MM.1S (cell line): ENCODE measurements around the gene LHFPL2.

ENCODE experiments used
- DNase-seq: peaks from one replicate; pipeline ENCODE4 v3.0.0-alpha.2; 2015
- H2AFZ ChIP-seq: fragments of 300-600 bp; sonication (generic); 2 replicates; pipeline ENCODE4 v1.6.0; 2016; ENCODE audit warnings: antibody characterized with exemption, low read length
- H3F3A ChIP-seq: fragments of 300-600 bp; sonication (generic); 2 replicates; pipeline ENCODE4 v1.6.1; 2016; ENCODE audit warnings: mild to moderate bottlenecking, antibody characterized with exemption, low read length, moderate library complexity, mixed read lengths; ENCODE audit not compliant: insufficient read depth
- H3K27ac ChIP-seq: fragments of 300-600 bp; sonication (generic); 2 replicates; pipeline ENCODE4 v1.5.1; 2016; ENCODE audit warnings: mild to moderate bottlenecking, low read length
- H3K27me3 ChIP-seq: fragments of 300-600 bp; sonication (generic); replicated peaks from 2 replicates; pipeline ENCODE4 v1.6.0; 2016; ENCODE audit warnings: low read length; ENCODE audit not compliant: insufficient read depth
- H3K36me3 ChIP-seq: fragments of 300-600 bp; sonication (generic); replicated peaks from 2 replicates; pipeline ENCODE4 v1.6.1; 2016; ENCODE audit warnings: mild to moderate bottlenecking, low read length, mixed read lengths; ENCODE audit not compliant: insufficient read depth
- H3K4me1 ChIP-seq: fragments of 300-600 bp; sonication (generic); 2 replicates; pipeline ENCODE4 v1.6.1; 2016; ENCODE audit warnings: low read length, mixed read lengths
- H3K4me2 ChIP-seq: fragments of 300-600 bp; sonication (generic); 2 replicates; pipeline ENCODE4 v1.6.0; 2016; ENCODE audit warnings: low read depth, low read length
- H3K4me3 ChIP-seq: fragments of 300-600 bp; sonication (generic); 2 replicates; pipeline ENCODE4 v1.5.1; 2016; ENCODE audit warnings: low read length, mixed read lengths
- H3K79me2 ChIP-seq: fragments of 300-600 bp; sonication (generic); 2 replicates; pipeline ENCODE4 v1.6.1; 2016; ENCODE audit warnings: mixed run types, low read length, mixed read lengths
- H3K9ac ChIP-seq: fragments of 300-600 bp; sonication (generic); 2 replicates; pipeline ENCODE4 v1.6.1; 2016; ENCODE audit warnings: low read length, mixed read lengths
- H3K9me2 ChIP-seq: fragments of 300-600 bp; sonication (generic); replicated peaks from 2 replicates; pipeline ENCODE4 v1.6.1; 2016; ENCODE audit warnings: mild to moderate bottlenecking, low read length, mixed read lengths; ENCODE audit not compliant: insufficient read depth
- H3K9me3 ChIP-seq: fragments of 300-600 bp; sonication (generic); replicated peaks from 2 replicates; pipeline ENCODE4 v1.6.1; 2016; ENCODE audit warnings: mild to moderate bottlenecking, low read length, mixed read lengths; ENCODE audit not compliant: insufficient read depth
- H4K20me1 ChIP-seq: fragments of 300-600 bp; sonication (generic); 2 replicates; pipeline ENCODE4 v1.6.1; 2016; ENCODE audit warnings: mild to moderate bottlenecking, low read length, moderate library complexity, mixed read lengths; ENCODE audit not compliant: insufficient read depth
- EZH2 ChIP-seq: fragments of 300-600 bp; sonication (generic); optimal IDR thresholded peaks from 2 replicates; pipeline ENCODE3; 2017; ENCODE audit warnings: low read depth, mild to moderate bottlenecking, antibody characterized with exemption, low read length, mixed read lengths
- EZH2phosphoT487 ChIP-seq: fragments of 300-600 bp; sonication (generic); IDR thresholded peaks from 2 replicates; pipeline ENCODE4 v1.6.1; 2018; ENCODE audit warnings: antibody characterized with exemption, low read length
- TF ChIP-seq, protein P1 (sequence below): fragments of 300-600 bp; sonication (generic); IDR thresholded peaks from 2 replicates; pipeline ENCODE4 v1.5.1; 2016; ENCODE audit warnings: antibody characterized with exemption, low read length, mixed read lengths

The LHFPL2 gene

DNA sequence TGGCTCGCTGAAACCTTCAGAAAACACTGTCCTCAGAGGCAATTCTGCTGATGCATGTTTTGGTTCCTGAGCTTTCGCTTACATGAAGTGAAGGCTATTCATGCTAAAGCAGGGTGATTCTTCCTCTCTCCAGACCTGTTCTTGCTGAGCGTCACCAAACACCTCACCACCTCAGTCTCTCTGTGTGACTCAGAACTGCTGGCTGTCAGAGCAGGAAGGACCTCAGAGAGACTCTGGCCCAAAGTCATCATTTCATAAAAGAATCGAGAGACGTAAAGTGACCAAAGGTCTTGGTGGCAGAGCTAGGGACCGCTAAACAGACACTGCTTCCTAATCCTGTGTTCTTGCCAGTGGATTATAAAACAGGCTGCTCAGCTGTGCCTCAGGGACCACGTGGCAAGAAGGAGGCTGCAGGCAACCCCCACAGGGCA is 73.8 kb downstream of the LHFPL2 start:
- peak; percentile 88 for DNase-seq
- H3K27me3 ChIP-seq = no peaks in the 10 kb centered on the region
- TF ChIP-seq, protein P1, sequence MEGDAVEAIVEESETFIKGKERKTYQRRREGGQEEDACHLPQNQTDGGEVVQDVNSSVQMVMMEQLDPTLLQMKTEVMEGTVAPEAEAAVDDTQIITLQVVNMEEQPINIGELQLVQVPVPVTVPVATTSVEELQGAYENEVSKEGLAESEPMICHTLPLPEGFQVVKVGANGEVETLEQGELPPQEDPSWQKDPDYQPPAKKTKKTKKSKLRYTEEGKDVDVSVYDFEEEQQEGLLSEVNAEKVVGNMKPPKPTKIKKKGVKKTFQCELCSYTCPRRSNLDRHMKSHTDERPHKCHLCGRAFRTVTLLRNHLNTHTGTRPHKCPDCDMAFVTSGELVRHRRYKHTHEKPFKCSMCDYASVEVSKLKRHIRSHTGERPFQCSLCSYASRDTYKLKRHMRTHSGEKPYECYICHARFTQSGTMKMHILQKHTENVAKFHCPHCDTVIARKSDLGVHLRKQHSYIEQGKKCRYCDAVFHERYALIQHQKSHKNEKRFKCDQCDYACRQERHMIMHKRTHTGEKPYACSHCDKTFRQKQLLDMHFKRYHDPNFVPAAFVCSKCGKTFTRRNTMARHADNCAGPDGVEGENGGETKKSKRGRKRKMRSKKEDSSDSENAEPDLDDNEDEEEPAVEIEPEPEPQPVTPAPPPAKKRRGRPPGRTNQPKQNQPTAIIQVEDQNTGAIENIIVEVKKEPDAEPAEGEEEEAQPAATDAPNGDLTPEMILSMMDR = no peak
- TF ChIP-seq EZH2 = no peak
- no peak for TF ChIP-seq EZH2phosphoT487
- peak overlapping the region; percentile 77 for H3K27ac ChIP-seq
- no peaks in the 10 kb centered on the region for H3K9me2 ChIP-seq
- H3K4me1 ChIP-seq = peaks cover 21% of the 10 kb centered on the region
- H3K36me3 ChIP-seq = no peaks in the 10 kb centered on the region
- peak overlapping the region; percentile 23; the same call in 1 of the 2 replicates for H3K4me3 ChIP-seq
- peaks cover 11% of the 10 kb centered on the region for H3F3A ChIP-seq
- peak overlapping the region; percentile 81 for H2AFZ ChIP-seq
- H3K9me3 ChIP-seq = no peaks in the 10 kb centered on the region
- no peaks in the 10 kb centered on the region for H3K79me2 ChIP-seq
- peak overlapping the region; percentile 20; the same call in 1 of the 2 replicates for H3K9ac ChIP-seq
- peak overlapping the region; percentile 66 for H3K4me2 ChIP-seq
- H4K20me1 ChIP-seq = no peaks in the 10 kb centered on the region

DNA sequence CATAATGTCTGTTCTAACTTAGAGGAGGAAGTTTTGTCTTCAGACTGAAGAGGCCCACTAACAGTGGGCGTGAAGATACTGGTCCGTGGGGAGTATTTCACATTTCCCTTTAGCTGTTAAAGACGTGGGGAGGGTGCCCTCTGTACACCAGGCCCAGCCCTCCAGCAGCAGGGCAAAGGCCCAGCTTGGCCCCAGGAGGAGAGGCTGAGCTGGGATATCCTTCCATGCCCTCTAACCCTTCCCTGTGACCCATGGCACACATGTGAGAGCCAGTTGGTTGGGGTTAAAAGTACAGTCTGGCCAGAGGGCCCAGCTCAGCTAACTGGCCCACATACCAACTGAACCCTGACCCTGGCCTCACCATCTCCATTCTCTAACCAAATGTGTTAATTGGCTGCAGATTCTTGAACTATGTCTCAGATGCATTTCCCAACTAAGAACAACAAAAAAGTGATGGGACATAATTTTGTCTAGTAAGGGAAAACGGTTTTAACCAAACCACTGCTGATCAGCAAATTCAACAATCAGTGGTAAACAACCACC is 74.4 kb downstream of the LHFPL2 start:
- Histone ChIP-seq H3K36me3 (no peaks in the 10 kb centered on the region), H2AFZ (peak overlapping the region; percentile 81), H3K9me2 (no peaks in the 10 kb centered on the region), H3K4me2 (peak overlapping the region; percentile 66), H3K27me3 (no peaks in the 10 kb centered on the region), H3F3A (peaks cover 11% of the 10 kb centered on the region), H3K9ac (peak overlapping the region; percentile 20; the same call in 1 of the 2 replicates), H3K79me2 (no peaks in the 10 kb centered on the region), H3K27ac (peak overlapping the region; percentile 77), H3K4me3 (no peak overlapping the region), H3K4me1 (peaks cover 21% of the 10 kb centered on the region), H4K20me1 (no peaks in the 10 kb centered on the region), H3K9me3 (no peaks in the 10 kb centered on the region)
- no peak for DNase-seq
- TF ChIP-seq, protein P1 = no peak
- no peak for TF ChIP-seq EZH2phosphoT487
- no peak for TF ChIP-seq EZH2

DNA sequence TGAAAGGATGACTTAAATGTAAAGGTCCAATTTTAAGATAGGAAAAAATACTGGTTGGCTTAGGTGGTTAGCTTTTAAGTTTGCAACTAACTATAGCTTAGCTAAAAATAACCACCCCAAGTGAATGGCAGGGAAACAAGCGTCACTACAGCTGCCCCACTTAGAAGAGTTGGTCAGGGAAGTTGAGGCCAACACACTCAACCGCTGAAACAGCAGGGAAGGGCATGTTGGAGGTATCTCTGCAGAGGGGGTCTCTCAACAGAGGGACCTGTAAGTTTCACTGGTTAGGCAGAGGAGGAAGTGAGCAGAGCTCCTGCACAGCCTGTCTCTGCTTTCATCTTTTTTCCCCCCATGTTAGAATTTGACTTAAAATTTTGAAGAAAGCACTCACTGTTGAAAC is 75.3 kb downstream of the LHFPL2 start:
- Histone ChIP-seq H3K4me2 (no peak overlapping the region), H3K27ac (no peak overlapping the region), H3K79me2 (no peaks in the 10 kb centered on the region)

More for the DNA sequence above, 75.3 kb downstream of the LHFPL2 start:
- no peaks in the 10 kb centered on the region for H3K36me3 ChIP-seq
- H3K27me3 ChIP-seq = no peaks in the 10 kb centered on the region
- no peak overlapping the region for H3K9ac ChIP-seq
- H3K4me3 ChIP-seq = no peak overlapping the region
- TF ChIP-seq EZH2phosphoT487 (no peak), EZH2 (no peak)
- TF ChIP-seq, protein P1 = no peak
- no peak overlapping the region for H2AFZ ChIP-seq
- H3K9me3 ChIP-seq = no peaks in the 10 kb centered on the region
- no peaks in the 10 kb centered on the region for H4K20me1 ChIP-seq
- H3F3A ChIP-seq = peaks cover 11% of the 10 kb centered on the region
- H3K9me2 ChIP-seq = no peaks in the 10 kb centered on the region
- DNase-seq = no peak
- H3K4me1 ChIP-seq = peaks cover 21% of the 10 kb centered on the region
